ENCODE data around the gene PLA2R1. TPM values are rescaled to one million over a fixed set of nuclear protein-coding genes. Genes with fewer than 3 reads are reported as not detected.
"Not testable (repeated sequence)": the region's sequence is repeated elsewhere in the genome, so short reads cannot be mapped to it uniquely, and the experiment has no call there.

Gene PLA2R1
- polyA plus RNA-seq, 1 experiment: 2.0 TPM

- no peak overlapping the region for H3K27ac ChIP-seq (ENCODE audit: low read depth, low read length)
These were observed 89.1 kb downstream of the PLA2R1 start for GRCh38 chr2:159973325-159973724.

GRCh38 chr2:159971365-159972152 is 90.9 kb downstream of the PLA2R1 start:
- Histone ChIP-seq H3K4me3 (ENCODE audit: low read depth, low read length) (no peak overlapping the region), H3K9me3 (ENCODE audit: control insufficient read depth, insufficient read depth, low read length) (no peaks in the 10 kb centered on the region), H3K27ac (ENCODE audit: low read depth, low read length) (no peak overlapping the region), H3K27me3 (ENCODE audit: control insufficient read depth, insufficient read depth, low read length) (peaks cover 2% of the 10 kb centered on the region)
- CTCF ChIA-PET: no interaction called here
- TF ChIP-seq CTCF (IDR thresholded peaks at IDR 0.05; ENCODE audit: low read depth, low read length): no peak
- POLR2A ChIA-PET: no interaction called here
- DNase-seq (ENCODE audit: low read depth, low spot score): no peak

More at GRCh38 chr2:159973325-159973724, 89.1 kb downstream of the PLA2R1 start:
- no peak for TF ChIP-seq CTCF (IDR thresholded peaks at IDR 0.05; ENCODE audit: low read depth, low read length)
- no peak for DNase-seq (ENCODE audit: low read depth, low spot score)
- H3K4me3 ChIP-seq (ENCODE audit: low read depth, low read length): no peak overlapping the region
- no peaks in the 10 kb centered on the region for H3K9me3 ChIP-seq (ENCODE audit: control insufficient read depth, insufficient read depth, low read length)
- ChIA-PET POLR2A (no interaction called here), CTCF (no interaction called here)
- H3K27me3 ChIP-seq (ENCODE audit: control insufficient read depth, insufficient read depth, low read length): peaks cover 2% of the 10 kb centered on the region

- CTCF ChIA-PET: not testable (repeated sequence)
These were observed 91.9 kb downstream of the PLA2R1 start for GRCh38 chr2:159970548-159970947.

GRCh38 chr2:159968279-159968900 is 94.0 kb downstream of the PLA2R1 start:
- H3K27ac ChIP-seq (ENCODE audit: low read depth, low read length): no peak overlapping the region
- no peaks in the 10 kb centered on the region for H3K27me3 ChIP-seq (ENCODE audit: control insufficient read depth, insufficient read depth, low read length)
- H3K9me3 ChIP-seq (ENCODE audit: control insufficient read depth, insufficient read depth, low read length): no peaks in the 10 kb centered on the region
- POLR2A ChIA-PET: no interaction called here
- DNase-seq (ENCODE audit: low read depth, low spot score): no peak
- CTCF ChIA-PET: interaction anchor here (0.6 kb wide), 1 partner anchor 9 kb away, joined by 6 read pairs; no protein-coding TSS in a partner anchor
- peak; percentile 56 for TF ChIP-seq CTCF (IDR thresholded peaks at IDR 0.05; ENCODE audit: low read depth, low read length)
- no peak overlapping the region for H3K4me3 ChIP-seq (ENCODE audit: low read depth, low read length)

More at GRCh38 chr2:159970548-159970947, 91.9 kb downstream of the PLA2R1 start:
- H3K27me3 ChIP-seq (ENCODE audit: control insufficient read depth, insufficient read depth, low read length); H3K4me3 ChIP-seq (ENCODE audit: low read depth, low read length); POLR2A ChIA-PET; DNase-seq (ENCODE audit: low read depth, low spot score); H3K27ac ChIP-seq (ENCODE audit: low read depth, low read length); H3K9me3 ChIP-seq (ENCODE audit: control insufficient read depth, insufficient read depth, low read length): not testable (repeated sequence)

GRCh38 chr2:159963700-159964099 is 98.7 kb downstream of the PLA2R1 start:
- TF ChIP-seq CTCF (IDR thresholded peaks at IDR 0.05; ENCODE audit: low read depth, low read length): no peak
- POLR2A ChIA-PET: no interaction called here
- H3K27me3 ChIP-seq (ENCODE audit: control insufficient read depth, insufficient read depth, low read length): no peaks in the 10 kb centered on the region
- CTCF ChIA-PET: no interaction called here
- H3K9me3 ChIP-seq (ENCODE audit: control insufficient read depth, insufficient read depth, low read length): no peaks in the 10 kb centered on the region
- DNase-seq (ENCODE audit: low read depth, low spot score): no peak
- no peak overlapping the region for H3K27ac ChIP-seq (ENCODE audit: low read depth, low read length)
- no peak overlapping the region for H3K4me3 ChIP-seq (ENCODE audit: low read depth, low read length)

GRCh38 chr2:159962513-159962912 is 99.9 kb downstream of the PLA2R1 start:
- H3K27ac ChIP-seq (ENCODE audit: low read depth, low read length); DNase-seq (ENCODE audit: low read depth, low spot score); H3K27me3 ChIP-seq (ENCODE audit: control insufficient read depth, insufficient read depth, low read length); H3K9me3 ChIP-seq (ENCODE audit: control insufficient read depth, insufficient read depth, low read length); H3K4me3 ChIP-seq (ENCODE audit: low read depth, low read length); POLR2A ChIA-PET: not testable (repeated sequence)
- CTCF ChIA-PET: interaction anchor here (0.5 kb wide), 1 partner anchor 23 kb away, joined by 5 read pairs; no protein-coding TSS in a partner anchor
